ENCODE data around the gene RXRA.
"Not testable (repeated sequence)": the region's sequence is repeated elsewhere in the genome, so short reads cannot be mapped to it uniquely, and the experiment has no call there.

The RXRA gene

DNA sequence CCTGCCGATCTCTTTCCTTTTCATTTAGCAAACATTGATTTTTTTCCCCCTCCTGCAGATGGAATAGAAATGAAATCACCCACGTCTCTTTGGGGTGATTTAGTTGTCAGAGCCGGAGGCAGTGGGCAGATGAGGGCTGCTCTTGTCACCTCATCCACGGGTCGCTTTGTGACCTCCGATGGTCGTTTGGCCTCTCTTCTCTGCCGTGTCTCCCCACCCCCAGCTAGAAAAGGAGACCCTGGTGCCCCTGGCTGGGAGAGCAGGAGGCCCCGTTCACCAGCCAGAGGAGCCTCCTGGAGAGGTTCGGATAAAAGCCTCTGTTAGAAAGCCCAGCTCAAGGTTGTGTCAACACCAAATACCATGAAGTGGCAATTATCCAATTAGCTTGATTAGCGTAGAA is 21.6 kb upstream of the RXRA start:
- TF ChIP-seq Cebpa-rat (IDR thresholded peaks at IDR 0.05), result no peak
- H3K9me3 ChIP-seq (replicated peaks in 1 of 11), result peaks cover 0 to 27% (median 7%) of the 10 kb centered on the region in 11 experiments; a peak in 8 of 22 replicates
- no peaks in the 10 kb centered on the region for H4K20me1 ChIP-seq
- H3K36me3 ChIP-seq, result no peaks in the 10 kb centered on the region
- no peak overlapping the region for H3K4me2 ChIP-seq
- H3K4me1 ChIP-seq, result peaks cover 0 to 57% (median 47%) of the 10 kb centered on the region in 10 experiments; a peak in 16 of 20 replicates
- H3K9ac ChIP-seq, result no peak overlapping the region
- H3K27me3 ChIP-seq, result no peaks in the 10 kb centered on the region
- 0 out of 22 replicates have a peak overlapping the region, but pooled peaks of 1 of the 11 experiments have one; percentile 16 for H3K27ac ChIP-seq
- no peak overlapping the region for H3K4me3 ChIP-seq

DNA sequence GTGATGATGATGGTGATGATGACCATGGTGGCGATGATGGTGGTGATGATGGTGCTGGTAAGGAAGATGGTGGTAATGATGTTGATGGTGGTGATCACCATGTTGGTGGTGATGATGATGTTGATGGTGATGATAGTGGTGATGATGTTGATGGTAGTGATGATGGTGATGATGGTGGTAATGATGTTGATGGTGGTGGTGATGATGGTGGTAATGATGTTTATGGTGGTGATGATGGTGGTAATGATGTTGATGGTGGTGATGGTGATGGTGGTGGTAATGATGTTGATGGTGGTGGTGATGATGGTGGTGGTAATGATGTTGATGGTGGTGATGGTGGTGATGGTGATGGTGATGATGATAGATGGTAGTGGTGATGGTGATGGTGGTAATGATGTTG is 20.7 kb upstream of the RXRA start:
- H3K27ac ChIP-seq, result no peak overlapping the region
- TF ChIP-seq Cebpa-rat (IDR thresholded peaks at IDR 0.05), result no peak
- H3K4me2 ChIP-seq, result 0 out of 22 replicates have a peak overlapping the region, but pooled peaks of 1 of the 11 experiments have one; percentile 61
- no peak overlapping the region for H3K4me3 ChIP-seq
- no peaks in the 10 kb centered on the region for H4K20me1 ChIP-seq
- no peaks in the 10 kb centered on the region for H3K36me3 ChIP-seq
- peaks cover 0 to 57% (median 47%) of the 10 kb centered on the region in 10 experiments; a peak in 16 of 20 replicates for H3K4me1 ChIP-seq
- H3K9ac ChIP-seq, result no peak overlapping the region
- H3K9me3 ChIP-seq (replicated peaks in 1 of 11), result peaks cover 0 to 27% (median 7%) of the 10 kb centered on the region in 11 experiments; a peak in 8 of 22 replicates
- no peaks in the 10 kb centered on the region for H3K27me3 ChIP-seq

- not testable (repeated sequence) for H3K27me3 ChIP-seq, H4K20me1 ChIP-seq, H3K4me3 ChIP-seq, H3K36me3 ChIP-seq
- Histone ChIP-seq H3K9me3 (replicated peaks in 1 of 11) (peaks cover 0 to 27% (median 11%) of the 10 kb centered on the region in 11 experiments; a peak in 12 of 22 replicates), H3K4me2 (peak overlapping the region in 8 of 11 experiments; percentile 61 to 79 (median 76); a peak in 16 of 22 replicates), H3K27ac (peak overlapping the region in 5 of 11 experiments; percentile 54 to 91 (median 82); a peak in 8 of 22 replicates), H3K9ac (peak overlapping the region in 2 of 11 experiments; percentile 65 to 75; a peak in 1 of 22 replicates), H3K4me1 (peaks cover 0 to 57% (median 47%) of the 10 kb centered on the region in 10 experiments; a peak in 16 of 20 replicates)
These were observed 20.2 kb upstream of the RXRA start for GRCh38 chr9:134306042-134306441.

DNA sequence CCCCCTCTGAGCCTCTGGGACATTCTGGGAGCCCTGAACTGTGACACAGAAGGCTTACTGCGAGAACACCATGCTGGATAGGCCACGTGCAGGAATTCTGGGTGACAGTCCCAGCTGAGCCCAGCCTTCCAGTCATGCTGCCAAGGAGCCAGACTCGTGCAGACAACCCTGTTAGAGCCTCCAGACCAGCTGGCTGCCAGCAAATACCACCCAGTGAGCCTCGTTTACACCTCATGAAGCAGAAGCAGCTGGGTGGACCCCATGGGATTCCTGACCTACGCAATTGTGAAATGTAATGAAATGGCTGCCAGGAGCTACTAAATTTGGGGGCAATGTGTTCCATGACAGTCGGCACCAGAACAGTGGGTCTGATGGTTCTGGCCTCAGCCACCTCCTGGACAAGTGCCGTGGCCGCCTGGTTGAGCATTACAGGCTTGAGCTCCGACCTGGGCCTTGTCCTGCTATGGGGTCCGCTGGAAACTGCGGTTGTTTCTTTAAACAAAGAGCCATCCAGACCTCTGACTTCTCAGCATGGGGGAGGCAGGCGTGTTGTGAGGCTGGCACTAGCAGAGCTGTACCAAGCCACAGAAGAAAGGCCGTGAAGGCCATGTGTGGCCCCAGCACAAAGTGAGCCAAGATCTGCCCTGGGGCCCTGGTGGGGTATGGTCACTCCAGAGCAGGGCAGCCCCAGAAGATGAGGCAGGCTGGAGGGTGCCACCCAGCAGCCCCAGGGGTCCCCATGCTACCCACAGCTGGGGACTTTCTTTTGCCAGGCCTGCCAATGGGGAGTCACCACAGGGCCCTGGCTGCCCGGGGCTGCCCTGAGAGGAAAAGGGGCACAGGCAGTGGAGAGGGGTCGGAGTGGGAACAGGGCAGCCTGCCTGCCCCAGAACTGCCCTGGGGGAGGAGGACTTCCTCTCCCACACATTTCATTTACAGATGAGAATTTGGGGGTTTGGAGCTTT is 19.3 kb upstream of the RXRA start:
- peak overlapping the region in 9 of 11 experiments; percentile 52 to 79 (median 76); a peak in 18 of 22 replicates for H3K4me2 ChIP-seq
- H3K4me1 ChIP-seq, result peaks cover 0 to 49% (median 39%) of the 10 kb centered on the region in 10 experiments; a peak in 16 of 20 replicates
- peak overlapping the region in 7 of 11 experiments; percentile 26 to 91 (median 79); a peak in 12 of 22 replicates for H3K27ac ChIP-seq
- H3K27me3 ChIP-seq, result no peaks in the 10 kb centered on the region
- peak overlapping the region in 5 of 11 experiments; percentile 14 to 75 (median 65); a peak in 9 of 22 replicates for H3K9ac ChIP-seq
- H4K20me1 ChIP-seq, result no peaks in the 10 kb centered on the region
- no peaks in the 10 kb centered on the region for H3K36me3 ChIP-seq
- H3K9me3 ChIP-seq (replicated peaks in 1 of 11), result peaks cover 0 to 28% (median 13%) of the 10 kb centered on the region in 11 experiments; a peak in 12 of 22 replicates
- peak in 4 of 11 experiments; percentile 47 to 77 (median 70); a peak in 5 of 22 replicates for TF ChIP-seq Cebpa-rat (IDR thresholded peaks at IDR 0.05)
- H3K4me3 ChIP-seq, result no peak overlapping the region

- H4K20me1 ChIP-seq, result no peaks in the 10 kb centered on the region
- H3K27ac ChIP-seq, result peak overlapping the region in 5 of 11 experiments; percentile 54 to 91 (median 82); a peak in 10 of 22 replicates
- H3K4me2 ChIP-seq, result peak overlapping the region in 9 of 11 experiments; percentile 52 to 79 (median 76); a peak in 16 of 22 replicates
- no peak for TF ChIP-seq Cebpa-rat (IDR thresholded peaks at IDR 0.05)
- H3K36me3 ChIP-seq, result no peaks in the 10 kb centered on the region
- H3K4me3 ChIP-seq, result no peak overlapping the region
- H3K9me3 ChIP-seq (replicated peaks in 1 of 11), result peaks cover 2 to 29% (median 17%) of the 10 kb centered on the region in 11 experiments; a peak in 19 of 22 replicates
- H3K9ac ChIP-seq, result peak overlapping the region in 4 of 11 experiments; percentile 57 to 75 (median 67); a peak in 6 of 22 replicates
- no peaks in the 10 kb centered on the region for H3K27me3 ChIP-seq
- H3K4me1 ChIP-seq, result peaks cover 0 to 38% (median 31%) of the 10 kb centered on the region in 10 experiments; a peak in 16 of 20 replicates
These were observed 18.3 kb upstream of the RXRA start for GRCh38 chr9:134307674-134308638.

- not testable (repeated sequence) for H3K27me3 ChIP-seq, H3K4me3 ChIP-seq, H3K9ac ChIP-seq, H3K36me3 ChIP-seq, H4K20me1 ChIP-seq
- Histone ChIP-seq H3K9me3 (replicated peaks in 1 of 11) (peaks cover 8 to 28% (median 19%) of the 10 kb centered on the region in 11 experiments; a peak in 20 of 22 replicates), H3K4me2 (peak overlapping the region in 1 of 11 experiments; percentile 77; a peak in 1 of 22 replicates), H3K27ac (peak overlapping the region in 1 of 11 experiments; percentile 88; a peak in 1 of 22 replicates), H3K4me1 (peaks cover 0 to 32% (median 25%) of the 10 kb centered on the region in 10 experiments; a peak in 16 of 20 replicates)
These were observed 17.5 kb upstream of the RXRA start for GRCh38 chr9:134308639-134309220.

DNA sequence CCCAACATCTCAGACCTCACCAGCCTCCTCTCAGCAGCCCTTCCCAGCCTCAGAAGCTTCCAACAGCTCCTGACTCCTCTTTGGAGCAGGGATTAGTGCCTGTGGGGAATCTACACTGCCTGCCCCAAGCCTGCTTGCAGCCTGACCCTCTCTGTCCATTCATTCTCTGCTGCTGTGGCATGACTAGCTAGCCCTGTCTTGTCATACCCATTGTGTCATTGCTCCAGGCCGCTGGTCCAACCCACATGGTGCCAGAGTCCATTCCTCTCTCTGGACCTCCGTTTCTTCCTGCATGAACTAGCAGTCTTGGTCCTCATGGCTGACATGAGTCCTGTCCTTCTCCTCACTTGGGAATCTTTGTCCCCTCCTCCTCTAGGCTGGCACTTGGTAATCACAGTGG is 12.8 kb upstream of the RXRA start:
- H3K36me3 ChIP-seq, result no peaks in the 10 kb centered on the region
- no peak overlapping the region for H3K9ac ChIP-seq
- peaks cover 5 to 41% (median 26%) of the 10 kb centered on the region in 10 experiments; a peak in 19 of 20 replicates for H3K4me1 ChIP-seq
- no peaks in the 10 kb centered on the region for H4K20me1 ChIP-seq
- TF ChIP-seq Cebpa-rat (IDR thresholded peaks at IDR 0.05), result no peak
- H3K4me2 ChIP-seq, result no peak overlapping the region
- H3K27ac ChIP-seq, result no peak overlapping the region
- H3K9me3 ChIP-seq (replicated peaks in 1 of 11), result peaks cover 8 to 21% (median 16%) of the 10 kb centered on the region in 11 experiments; a peak in 20 of 22 replicates
- H3K4me3 ChIP-seq, result no peak overlapping the region
- H3K27me3 ChIP-seq, result peaks cover 0 to 4% (median 0%) of the 10 kb centered on the region in 11 experiments; a peak in 1 of 22 replicates

All from BLaER1 treated with 17β-estradiol and CSF1 and Interleukin-3, amounts not matched to agents 10 nM and 100 nM (cell line).